Activated CD8-positive, alpha-beta T cell treated with anti-CD3 and anti-CD28 coated beads, Interleukin-2, amount 10 ng/mL, durations not matched to agents 7 days and 5 days (primary cell): ENCODE results near the gene ARID1B. TPM values are rescaled to one million over a fixed set of nuclear protein-coding genes. Genes with fewer than 3 reads are reported as not detected.

Experiments used
- ATAC-seq: fragments of 150-1000 bp; cut with Tn5 transposase; one replicate; pipeline ENCODE4 v1.10.0; 2021; ENCODE audit warnings: moderate library complexity
- CTCF ChIA-PET: fragments of 350-600 bp; sonication (Branson Sonifier 250); formaldehyde crosslinking; loops from one replicate; lab custom pipeline; 2021; ENCODE audit warnings: antibody characterized with exemption; lab: Charles Lee
- POLR2A ChIA-PET: fragments of 350-600 bp; sonication (Branson Sonifier 250); formaldehyde crosslinking; loops from one replicate; lab custom pipeline; 2021; ENCODE audit warnings: antibody characterized with exemption; lab: Charles Lee
- DNase-seq: peaks from one replicate; pipeline ENCODE4 v3.0.0-alpha.2; 2020
- H3K27ac Mint-ChIP-seq: one replicate; pipeline ENCODE4 v1.8.0; 2021; ENCODE audit warnings: mild to moderate bottlenecking, mixed read lengths
- H3K27me3 Mint-ChIP-seq: one replicate; pipeline ENCODE4 v1.8.0; 2021; ENCODE audit warnings: low read depth, mixed read lengths
- H3K36me3 Mint-ChIP-seq: one replicate; pipeline ENCODE4 v1.8.0; 2021; ENCODE audit warnings: low read depth, mixed read lengths
- H3K4me1 Mint-ChIP-seq: one replicate; pipeline ENCODE4 v1.8.0; 2021; ENCODE audit warnings: low read depth, mixed read lengths
- H3K4me3 Mint-ChIP-seq: one replicate; pipeline ENCODE4 v1.8.0; 2021; ENCODE audit warnings: mild to moderate bottlenecking, mixed read lengths
- H3K9me3 Mint-ChIP-seq: one replicate; pipeline ENCODE4 v1.8.0; 2022; ENCODE audit warnings: mixed read lengths; ENCODE audit not compliant: insufficient read depth
- total RNA-seq, 2 experiments: library from RNA; stranded (reverse); gene quantifications; one replicate each; pipeline ENCODE4 v1.2.3, GENCODE V29; 2021

ARID1B gene
- total RNA-seq, 2 experiments from 2014 or later, result 60.9 to 62.4 TPM

- Mint-ChIP-seq H3K27ac (no peak overlapping the region), H3K9me3 (no peaks in the 10 kb centered on the region), H3K4me3 (no peak overlapping the region), H3K27me3 (no peaks in the 10 kb centered on the region), H3K4me1 (no peaks in the 10 kb centered on the region), H3K36me3 (no peaks in the 10 kb centered on the region)
- CTCF ChIA-PET, result no interaction called here
- DNase-seq (no peak), ATAC-seq (no peak)
- POLR2A ChIA-PET, result no interaction called here
These were observed 221.7 kb downstream of the ARID1B start for GRCh38 chr6:156998794-156999330.

- Mint-ChIP-seq H3K36me3 (no peaks in the 10 kb centered on the region), H3K27me3 (no peaks in the 10 kb centered on the region), H3K4me1 (no peaks in the 10 kb centered on the region), H3K4me3 (no peak overlapping the region), H3K27ac (no peak overlapping the region), H3K9me3 (no peaks in the 10 kb centered on the region)
- DNase-seq (no peak), ATAC-seq (no peak)
- ChIA-PET CTCF (no interaction called here), POLR2A (no interaction called here)
These were observed 222.6 kb downstream of the ARID1B start for GRCh38 chr6:156999762-157000161.

- Mint-ChIP-seq H3K9me3 (no peaks in the 10 kb centered on the region), H3K27me3 (no peaks in the 10 kb centered on the region), H3K36me3 (no peaks in the 10 kb centered on the region), H3K4me1 (no peaks in the 10 kb centered on the region), H3K27ac (no peak overlapping the region), H3K4me3 (no peak overlapping the region)
- ATAC-seq, result no peak
- CTCF ChIA-PET, result no interaction called here
- POLR2A ChIA-PET, result no interaction called here
- DNase-seq, result no peak
These were observed 224.5 kb downstream of the ARID1B start for GRCh38 chr6:157001716-157002115.

GRCh38 chr6:157002774-157003173 lies 225.6 kb downstream of the ARID1B start:
- DNase-seq, result no peak
- Mint-ChIP-seq H3K4me3 (no peak overlapping the region), H3K27ac (no peak overlapping the region), H3K27me3 (no peaks in the 10 kb centered on the region), H3K4me1 (no peaks in the 10 kb centered on the region), H3K36me3 (no peaks in the 10 kb centered on the region), H3K9me3 (no peaks in the 10 kb centered on the region)
- ChIA-PET POLR2A (no interaction called here), CTCF (no interaction called here)
- no peak for ATAC-seq

GRCh38 chr6:157005940-157006339 lies 228.8 kb downstream of the ARID1B start:
- H3K4me3 Mint-ChIP-seq, result no peak overlapping the region
- ChIA-PET CTCF (no interaction called here), POLR2A (no interaction called here)
- H3K9me3 Mint-ChIP-seq, result no peaks in the 10 kb centered on the region
- peaks cover 3% of the 10 kb centered on the region for H3K4me1 Mint-ChIP-seq
- ATAC-seq, result no peak
- DNase-seq, result no peak
- H3K27me3 Mint-ChIP-seq, result no peaks in the 10 kb centered on the region
- no peak overlapping the region for H3K27ac Mint-ChIP-seq
- no peaks in the 10 kb centered on the region for H3K36me3 Mint-ChIP-seq

GRCh38 chr6:157008568-157008967 lies 231.4 kb downstream of the ARID1B start:
- Mint-ChIP-seq H3K36me3 (peaks cover 5% of the 10 kb centered on the region), H3K9me3 (no peaks in the 10 kb centered on the region), H3K4me3 (no peak overlapping the region), H3K4me1 (peaks cover 3% of the 10 kb centered on the region), H3K27ac (no peak overlapping the region), H3K27me3 (no peaks in the 10 kb centered on the region)
- no peak for ATAC-seq
- CTCF ChIA-PET, result no interaction called here
- no peak for DNase-seq
- POLR2A ChIA-PET, result no interaction called here

- ATAC-seq (no peak), DNase-seq (no peak)
- H3K36me3 Mint-ChIP-seq, result peaks cover 5% of the 10 kb centered on the region
- H3K4me1 Mint-ChIP-seq, result peaks cover 3% of the 10 kb centered on the region
- no peaks in the 10 kb centered on the region for H3K27me3 Mint-ChIP-seq
- H3K9me3 Mint-ChIP-seq, result no peaks in the 10 kb centered on the region
- no peak overlapping the region for H3K27ac Mint-ChIP-seq
- ChIA-PET POLR2A (no interaction called here), CTCF (no interaction called here)
- H3K4me3 Mint-ChIP-seq, result no peak overlapping the region
These were observed 235.2 kb downstream of the ARID1B start for GRCh38 chr6:157012355-157012754.

GRCh38 chr6:157013649-157014304 lies 236.6 kb downstream of the ARID1B start:
- POLR2A ChIA-PET, result no interaction called here
- CTCF ChIA-PET, result no interaction called here
- Mint-ChIP-seq H3K4me1 (peaks cover 12% of the 10 kb centered on the region), H3K4me3 (no peak overlapping the region), H3K27me3 (no peaks in the 10 kb centered on the region), H3K27ac (no peak overlapping the region), H3K9me3 (no peaks in the 10 kb centered on the region), H3K36me3 (peaks cover 5% of the 10 kb centered on the region)
- ATAC-seq (no peak), DNase-seq (no peak)

- H3K27me3 Mint-ChIP-seq, result no peaks in the 10 kb centered on the region
These were observed 237.7 kb downstream of the ARID1B start for GRCh38 chr6:157014871-157015270.

GRCh38 chr6:157017022-157017421 lies 239.8 kb downstream of the ARID1B start:
- H3K9me3 Mint-ChIP-seq, result no peaks in the 10 kb centered on the region
- ATAC-seq (no peak), DNase-seq (no peak)
- H3K27ac Mint-ChIP-seq, result no peak overlapping the region
- H3K4me3 Mint-ChIP-seq, result no peak overlapping the region
- ChIA-PET POLR2A (no interaction called here), CTCF (interaction anchor here (1.0 kb wide), 1 partner anchor 17 kb away, joined by 4 read pairs; no protein-coding TSS in a partner anchor)
- H3K4me1 Mint-ChIP-seq, result peaks cover 23% of the 10 kb centered on the region
- H3K27me3 Mint-ChIP-seq, result no peaks in the 10 kb centered on the region
- H3K36me3 Mint-ChIP-seq, result peaks cover under 1% of the 10 kb centered on the region

More at GRCh38 chr6:157014871-157015270, 237.7 kb downstream of the ARID1B start:
- peaks cover 21% of the 10 kb centered on the region for H3K4me1 Mint-ChIP-seq
- H3K36me3 Mint-ChIP-seq, result peaks cover 5% of the 10 kb centered on the region
- H3K27ac Mint-ChIP-seq, result no peak overlapping the region
- no peak for ATAC-seq
- ChIA-PET CTCF (no interaction called here), POLR2A (no interaction called here)
- no peak for DNase-seq
- no peak overlapping the region for H3K4me3 Mint-ChIP-seq
- H3K9me3 Mint-ChIP-seq, result no peaks in the 10 kb centered on the region

GRCh38 chr6:157017861-157018260 lies 240.7 kb downstream of the ARID1B start:
- Mint-ChIP-seq H3K4me1 (peaks cover 30% of the 10 kb centered on the region), H3K27me3 (no peaks in the 10 kb centered on the region), H3K36me3 (no peaks in the 10 kb centered on the region), H3K27ac (no peak overlapping the region), H3K9me3 (no peaks in the 10 kb centered on the region), H3K4me3 (no peak overlapping the region)
- no peak for DNase-seq
- POLR2A ChIA-PET, result no interaction called here
- ATAC-seq, result no peak
- CTCF ChIA-PET, result interaction anchor here (1.0 kb wide), 1 partner anchor 17 kb away, joined by 4 read pairs; no protein-coding TSS in a partner anchor

- CTCF ChIA-PET, result interaction anchor here (1.0 to 2.6 kb wide), 3 partner anchors 15 to 165 kb away, joined by 3 to 6 read pairs (median 5); no protein-coding TSS in a partner anchor
These were observed 242.0 kb downstream of the ARID1B start for GRCh38 chr6:157019115-157019641.

More at GRCh38 chr6:157019115-157019641, 242.0 kb downstream of the ARID1B start:
- no peak for ATAC-seq
- POLR2A ChIA-PET, result interaction anchor here (0.6 to 2.6 kb wide), 4 partner anchors 9 to 304 kb away, joined by 3 to 10 read pairs (median 4); partner anchors contain the start of gene TMEM242
- peak overlapping the region; percentile 86 for H3K27ac Mint-ChIP-seq
- H3K27me3 Mint-ChIP-seq, result no peaks in the 10 kb centered on the region
- H3K36me3 Mint-ChIP-seq, result no peaks in the 10 kb centered on the region
- peaks cover 37% of the 10 kb centered on the region for H3K4me1 Mint-ChIP-seq
- H3K4me3 Mint-ChIP-seq, result peak overlapping the region; percentile 71
- no peak for DNase-seq
- no peaks in the 10 kb centered on the region for H3K9me3 Mint-ChIP-seq
